GM18951 (cell line): ENCODE results near the gene ACTR3.
A peak's percentile ranks its signal among the peaks of the same experiment; 100 is the strongest.

Source experiments
- POLR2A ChIP-seq: IDR thresholded peaks from 4 replicates; pipeline ENCODE4 v1.6.1; 2011; ENCODE audit warnings: mild to moderate bottlenecking; ENCODE audit not compliant: insufficient read length, insufficient read depth; ENCODE audit errors: extremely low read depth
- in situ Hi-C: fragments of 300-500 bp; cut with MboI; formaldehyde crosslinking; loops from one replicate; pipeline ENCODE4 v1.12.0; 2022; ENCODE audit warnings: low sequenced_read_pairs, mixed read lengths, inconsistent platforms; ENCODE audit not compliant: unreplicated experiment

The ACTR3 gene

GRCh38 chr2:113887009-113887792 is 2.7 kb upstream of the ACTR3 start:
- in situ Hi-C loops: no loop called here
- TF ChIP-seq POLR2A: no peak

GRCh38 chr2:113888641-113889470 is 1.0 kb upstream of the ACTR3 start:
- in situ Hi-C loops: no loop called here

GRCh38 chr2:113890253-113891235 is 655 bp downstream of the ACTR3 start:
- in situ Hi-C loops: no loop called here
- TF ChIP-seq POLR2A: peak; percentile 75

More at GRCh38 chr2:113888641-113889470, 1.0 kb upstream of the ACTR3 start:
- no peak for TF ChIP-seq POLR2A

- in situ Hi-C loops: no loop called here
Observed at GRCh38 chr2:113891265-113891959, 1.5 kb downstream of the ACTR3 start.

GRCh38 chr2:113892004-113892710 is 2.3 kb downstream of the ACTR3 start:
- in situ Hi-C loops: no loop called here
- TF ChIP-seq POLR2A: no peak

More at GRCh38 chr2:113891265-113891959, 1.5 kb downstream of the ACTR3 start:
- TF ChIP-seq POLR2A: no peak

- no peak for TF ChIP-seq POLR2A
- in situ Hi-C loops: no loop called here
Observed at GRCh38 chr2:113894156-113894743, 4.4 kb downstream of the ACTR3 start.

- in situ Hi-C loops: no loop called here
- no peak for TF ChIP-seq POLR2A
Observed at GRCh38 chr2:113895301-113895700, 5.4 kb downstream of the ACTR3 start.

GRCh38 chr2:113895819-113896563 is 6.1 kb downstream of the ACTR3 start:
- TF ChIP-seq POLR2A: no peak
- in situ Hi-C loops: no loop called here

GRCh38 chr2:113896791-113897190 is 6.9 kb downstream of the ACTR3 start:
- in situ Hi-C loops: no loop called here
- no peak for TF ChIP-seq POLR2A

GRCh38 chr2:113898081-113898480 is 8.2 kb downstream of the ACTR3 start:
- TF ChIP-seq POLR2A: no peak
- in situ Hi-C loops: no loop called here

- no peak for TF ChIP-seq POLR2A
- in situ Hi-C loops: no loop called here
Observed at GRCh38 chr2:113899166-113899565, 9.3 kb downstream of the ACTR3 start.
